Right atrium auricular region (tissue), 2 donors: ENCODE results near the gene TAT. TPM values are rescaled to one million over a fixed set of nuclear protein-coding genes. Genes with fewer than 3 reads are reported as not detected.

Source experiments
- DNase-seq: peaks from one replicate; pipeline ENCODE4 v3.0.0-alpha.2; 2019; ENCODE audit warnings: low spot score
- H3K27ac ChIP-seq, 2 donors: fragments of 200-600 bp; sonication (generic); 1 replicate in 1 of 2; 2 replicates in 1 of 2; pipeline ENCODE4 v1.5.1; 2016 to 2019
- H3K27me3 ChIP-seq, 2 donors: fragments of 200-600 bp; sonication (generic); one replicate each; pipeline versions ENCODE4 v1.5.1 to v1.6.0; 2017 to 2019
- H3K36me3 ChIP-seq: fragments of 200-600 bp; sonication (generic); one replicate; pipeline ENCODE4 v1.5.1; 2016
- H3K4me1 ChIP-seq, 2 donors: fragments of 200-600 bp; sonication (generic); one replicate each; pipeline versions ENCODE4 v1.5.1 to v1.6.0; 2017 to 2019
- H3K4me3 ChIP-seq, 2 donors: fragments of 200-600 bp; sonication (generic); 1 replicate in 1 of 2; 2 replicates in 1 of 2; pipeline ENCODE4 v1.5.1; 2017 to 2019; ENCODE audit warnings: mild to moderate bottlenecking in 1 of 2, moderate library complexity in 1 of 2
- H3K9me3 ChIP-seq, 2 donors: fragments of 200-600 bp; sonication (generic); one replicate each; pipeline ENCODE4 v1.5.1; 2019
- CTCF ChIP-seq, 2 donors: fragments of 200-600 bp; sonication (generic); IDR thresholded peaks; one replicate each; pipeline ENCODE4 v1.5.1; 2019; ENCODE audit warnings: antibody characterized with exemption in 2 of 2
- total RNA-seq, 2 donors: library from RNA; depleted of rRNA; stranded (reverse); fragments of >200 nt; gene quantifications; one replicate each; pipeline ENCODE4 v1.1.0, GENCODE V29; 2016

Gene TAT
- total RNA-seq, 2 donors from 2014 or later, result not detected

- H3K4me3 ChIP-seq, result no peak overlapping the region
- no peak for TF ChIP-seq CTCF (IDR thresholded peaks at IDR 0.05)
- no peaks in the 10 kb centered on the region for H3K36me3 ChIP-seq
- no peaks in the 10 kb centered on the region for H3K27me3 ChIP-seq
- no peaks in the 10 kb centered on the region for H3K9me3 ChIP-seq
- no peak for DNase-seq
- no peaks in the 10 kb centered on the region for H3K4me1 ChIP-seq
- H3K27ac ChIP-seq, result no peak overlapping the region
These were observed 40.0 kb downstream of the TAT start for GRCh38 chr16:71536752-71537499.

GRCh38 chr16:71532366-71532765 lies 44.5 kb downstream of the TAT start:
- TF ChIP-seq CTCF (IDR thresholded peaks at IDR 0.05), result no peak
- no peak overlapping the region for H3K27ac ChIP-seq
- H3K27me3 ChIP-seq, result no peaks in the 10 kb centered on the region
- no peaks in the 10 kb centered on the region for H3K36me3 ChIP-seq
- H3K9me3 ChIP-seq, result no peaks in the 10 kb centered on the region
- DNase-seq, result no peak
- no peak overlapping the region for H3K4me3 ChIP-seq
- no peaks in the 10 kb centered on the region for H3K4me1 ChIP-seq

- H3K4me3 ChIP-seq, result no peak overlapping the region
- no peaks in the 10 kb centered on the region for H3K36me3 ChIP-seq
- H3K4me1 ChIP-seq, result peaks cover 0 to 7% of the 10 kb centered on the region in 2 donors
- H3K27me3 ChIP-seq, result no peaks in the 10 kb centered on the region
- H3K9me3 ChIP-seq, result no peaks in the 10 kb centered on the region
- H3K27ac ChIP-seq, result no peak overlapping the region
- no peak for TF ChIP-seq CTCF (IDR thresholded peaks at IDR 0.05)
- no peak for DNase-seq
These were observed 48.0 kb downstream of the TAT start for GRCh38 chr16:71528863-71529262.

GRCh38 chr16:71528257-71528656 lies 48.6 kb downstream of the TAT start:
- TF ChIP-seq CTCF (IDR thresholded peaks at IDR 0.05), result no peak
- no peaks in the 10 kb centered on the region for H3K36me3 ChIP-seq
- H3K4me3 ChIP-seq, result no peak overlapping the region
- H3K27ac ChIP-seq, result no peak overlapping the region
- no peak for DNase-seq
- H3K27me3 ChIP-seq, result no peaks in the 10 kb centered on the region
- peaks cover 0 to 7% of the 10 kb centered on the region in 2 donors for H3K4me1 ChIP-seq
- H3K9me3 ChIP-seq, result no peaks in the 10 kb centered on the region

GRCh38 chr16:71526111-71526631 lies 50.7 kb downstream of the TAT start, which contains the start of gene CHST4:
Gene CHST4, plus strand, starts transcription at chr16:71526426. Its CDS starts 10,252 bp downstream, at chr16:71536678.
- no peak for DNase-seq
- H3K4me3 ChIP-seq, result no peak within 1 kb of the TSS
- H3K27ac ChIP-seq, result no peak within 1 kb of the TSS

More at GRCh38 chr16:71526111-71526631, 50.7 kb downstream of the TAT start, which contains the start of gene CHST4:
- Histone ChIP-seq H3K27me3 (no peaks in the 10 kb centered on the region), H3K36me3 (no peaks in the 10 kb centered on the region), H3K4me1 (peaks cover 0 to 7% of the 10 kb centered on the region in 2 donors), H3K9me3 (no peaks in the 10 kb centered on the region)
- no peak for TF ChIP-seq CTCF (IDR thresholded peaks at IDR 0.05)
